HepG2 (cell line): ENCODE measurements around the gene ACSL3. TPM values are rescaled to one million over a fixed set of nuclear protein-coding genes. Genes with fewer than 3 reads are reported as not detected.

Source experiments
- EED ChIP-seq: sonication (generic); formaldehyde crosslinking; IDR thresholded peaks from 2 replicates; pipeline ENCODE4 v1.5.0; 2020; ENCODE audit warnings: mild to moderate bottlenecking, missing genetic modification reagents
- FOSL2 ChIP-seq: sonication (generic); formaldehyde crosslinking; IDR thresholded peaks from 2 replicates; pipeline ENCODE4 v1.4.0; 2020; ENCODE audit warnings: missing genetic modification reagents
- HCFC1 ChIP-seq: fragments of 150-350 bp; IDR thresholded peaks from 2 replicates; pipeline ENCODE4 v1.6.1; 2014; ENCODE audit warnings: low read depth, low read length
- KAT8 ChIP-seq: IDR thresholded peaks from 2 replicates; pipeline ENCODE4 v1.6.1; 2016; ENCODE audit warnings: missing genetic modification reagents, missing compliant biosample characterization
- KLF11 ChIP-seq: IDR thresholded peaks from 2 replicates; pipeline ENCODE4 v1.6.1; 2016; ENCODE audit warnings: missing compliant biosample characterization
- SIX4 ChIP-seq: sonication (generic); formaldehyde crosslinking; IDR thresholded peaks from 2 replicates; pipeline ENCODE4 v1.4.0; 2020; ENCODE audit warnings: missing genetic modification reagents
- ZC3H13 ChIP-seq: sonication (generic); formaldehyde crosslinking; IDR thresholded peaks from 2 replicates; pipeline ENCODE4 v1.8.1; 2023; ENCODE audit warnings: mild to moderate bottlenecking, missing genetic modification reagents, moderate library complexity
- ZNF547 ChIP-seq: sonication (generic); formaldehyde crosslinking; IDR thresholded peaks from 2 replicates; pipeline ENCODE4 v1.5.1; 2020; ENCODE audit warnings: mild to moderate bottlenecking, missing genetic modification reagents
- ZNF562 ChIP-seq: sonication (generic); formaldehyde crosslinking; IDR thresholded peaks from 2 replicates; pipeline ENCODE4 v1.8.0; 2022; ENCODE audit warnings: missing genetic modification reagents, borderline replicate concordance
- ZNF646 ChIP-seq: sonication (generic); formaldehyde crosslinking; IDR thresholded peaks from 2 replicates; pipeline ENCODE4 v1.9.0; 2021; ENCODE audit warnings: mild to moderate bottlenecking, missing genetic modification reagents
- polyA plus RNA-seq, 8 experiments: library from polyadenylated mRNA; depleted of rRNA in 3 of 8; stranded (reverse) in 7 of 8; unstranded in 1 of 8; fragments of >200 nt; fragmentation: Illumina TruSeq in 4 of 8; extraction: Trizol in 4 of 8; gene quantifications; 2 replicates each; pipeline versions ENCODE4 v1.2.1 to v1.2.3, GENCODE V29; 2011 to 2016; ENCODE audit warnings: low read depth in 4 of 8, missing spikeins in 1 of 8, mixed read lengths in 1 of 8; ENCODE audit not compliant: insufficient read depth in 1 of 8
- total RNA-seq, 5 experiments: library from RNA; depleted of rRNA; stranded (reverse); fragments of >200 nt; fragmentation: Illumina TruSeq; extraction: Trizol; gene quantifications; 2 replicates each; pipeline ENCODE4 v1.2.3, GENCODE V29; 2016; ENCODE audit warnings: low read depth in 1 of 5
- TF ChIP-seq, protein P1 (sequence below): sonication (generic); formaldehyde crosslinking; IDR thresholded peaks from 2 replicates; pipeline ENCODE4 v1.5.0; 2020; ENCODE audit warnings: missing genetic modification reagents
- TF ChIP-seq, protein P2 (sequence below): sonication (generic); IDR thresholded peaks from 2 replicates; pipeline ENCODE4 v1.6.1; 2016; ENCODE audit warnings: low read depth, borderline replicate concordance
- TF ChIP-seq, protein P3 (sequence below): sonication (generic); formaldehyde crosslinking; IDR thresholded peaks from 2 replicates; pipeline ENCODE4 v1.5.0; 2020; ENCODE audit warnings: mild to moderate bottlenecking, missing genetic modification reagents, borderline replicate concordance
- TF ChIP-seq, protein P4 (sequence below): IDR thresholded peaks from 2 replicates; pipeline ENCODE4 v1.6.1; 2012; ENCODE audit warnings: inconsistent platforms
- TF ChIP-seq, protein P5 (sequence below): sonication (generic); formaldehyde crosslinking; IDR thresholded peaks from 2 replicates; pipeline ENCODE4 v1.4.0; 2020; ENCODE audit warnings: mild to moderate bottlenecking, missing genetic modification reagents

Gene ACSL3
- total and polyA plus RNA-seq, 2 of the 13 experiments (the other 11 are each of a cell fraction or from before 2014, with no cell fraction given), result 305 to 365 TPM

DNA sequence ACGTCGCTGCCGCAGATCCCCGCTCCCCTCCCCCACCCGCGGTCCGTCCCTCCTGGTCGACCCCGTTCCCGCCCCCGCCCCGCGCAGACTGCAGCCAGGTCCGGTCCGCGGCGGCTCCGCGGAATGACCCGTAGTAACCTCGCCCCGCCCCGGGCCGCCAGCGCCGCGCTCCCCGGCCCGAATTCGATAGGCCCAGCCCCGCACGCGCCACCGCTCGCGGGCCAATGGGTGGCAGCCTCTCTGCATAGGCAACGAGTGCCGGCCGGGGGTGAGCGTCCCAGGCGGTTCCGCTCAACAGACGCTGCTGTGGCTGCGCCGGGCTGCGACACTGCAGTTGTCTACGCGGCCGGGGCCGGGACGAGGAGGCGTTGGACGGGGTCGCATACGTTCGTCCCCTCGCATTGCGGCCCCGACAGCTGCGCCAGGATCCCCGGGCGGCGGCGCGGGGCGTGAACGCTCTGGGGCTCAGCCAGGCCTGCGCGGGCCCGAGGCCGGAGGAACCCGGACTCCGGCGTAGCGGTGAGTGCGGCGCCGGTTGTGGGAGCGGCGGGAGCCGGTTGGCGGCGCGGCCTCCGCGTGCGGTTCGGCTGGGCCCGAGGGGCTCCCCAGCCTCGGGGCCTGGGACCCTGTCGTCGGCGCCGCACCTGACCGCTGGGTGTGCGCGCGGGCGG lies at the start of gene ACSL3 (continued):
- TF ChIP-seq, protein P1, sequence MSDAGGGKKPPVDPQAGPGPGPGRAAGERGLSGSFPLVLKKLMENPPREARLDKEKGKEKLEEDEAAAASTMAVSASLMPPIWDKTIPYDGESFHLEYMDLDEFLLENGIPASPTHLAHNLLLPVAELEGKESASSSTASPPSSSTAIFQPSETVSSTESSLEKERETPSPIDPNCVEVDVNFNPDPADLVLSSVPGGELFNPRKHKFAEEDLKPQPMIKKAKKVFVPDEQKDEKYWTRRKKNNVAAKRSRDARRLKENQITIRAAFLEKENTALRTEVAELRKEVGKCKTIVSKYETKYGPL (CRISPR knock-in tag), result peak; percentile 54
- TF ChIP-seq, protein P2, sequence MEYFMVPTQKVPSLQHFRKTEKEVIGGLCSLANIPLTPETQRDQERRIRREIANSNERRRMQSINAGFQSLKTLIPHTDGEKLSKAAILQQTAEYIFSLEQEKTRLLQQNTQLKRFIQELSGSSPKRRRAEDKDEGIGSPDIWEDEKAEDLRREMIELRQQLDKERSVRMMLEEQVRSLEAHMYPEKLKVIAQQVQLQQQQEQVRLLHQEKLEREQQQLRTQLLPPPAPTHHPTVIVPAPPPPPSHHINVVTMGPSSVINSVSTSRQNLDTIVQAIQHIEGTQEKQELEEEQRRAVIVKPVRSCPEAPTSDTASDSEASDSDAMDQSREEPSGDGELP, result no peak; the same call in 1 of the 2 replicates
- peak; percentile 90; the same call in 1 of the 2 replicates for TF ChIP-seq KLF11
- peak; percentile 29; the same call in 1 of the 2 replicates for TF ChIP-seq ZNF646 (CRISPR knock-in tag)
- TF ChIP-seq EED (CRISPR knock-in tag), result peak; percentile 71; the same call in 1 of the 2 replicates
- TF ChIP-seq FOSL2 (CRISPR knock-in tag), result peak; percentile 72
- peak; percentile 95 for TF ChIP-seq ZNF547 (CRISPR knock-in tag)
- TF ChIP-seq ZC3H13, result peak; percentile 99
- peak; percentile 76 for TF ChIP-seq KAT8 (CRISPR knock-in tag)
- TF ChIP-seq, protein P3, sequence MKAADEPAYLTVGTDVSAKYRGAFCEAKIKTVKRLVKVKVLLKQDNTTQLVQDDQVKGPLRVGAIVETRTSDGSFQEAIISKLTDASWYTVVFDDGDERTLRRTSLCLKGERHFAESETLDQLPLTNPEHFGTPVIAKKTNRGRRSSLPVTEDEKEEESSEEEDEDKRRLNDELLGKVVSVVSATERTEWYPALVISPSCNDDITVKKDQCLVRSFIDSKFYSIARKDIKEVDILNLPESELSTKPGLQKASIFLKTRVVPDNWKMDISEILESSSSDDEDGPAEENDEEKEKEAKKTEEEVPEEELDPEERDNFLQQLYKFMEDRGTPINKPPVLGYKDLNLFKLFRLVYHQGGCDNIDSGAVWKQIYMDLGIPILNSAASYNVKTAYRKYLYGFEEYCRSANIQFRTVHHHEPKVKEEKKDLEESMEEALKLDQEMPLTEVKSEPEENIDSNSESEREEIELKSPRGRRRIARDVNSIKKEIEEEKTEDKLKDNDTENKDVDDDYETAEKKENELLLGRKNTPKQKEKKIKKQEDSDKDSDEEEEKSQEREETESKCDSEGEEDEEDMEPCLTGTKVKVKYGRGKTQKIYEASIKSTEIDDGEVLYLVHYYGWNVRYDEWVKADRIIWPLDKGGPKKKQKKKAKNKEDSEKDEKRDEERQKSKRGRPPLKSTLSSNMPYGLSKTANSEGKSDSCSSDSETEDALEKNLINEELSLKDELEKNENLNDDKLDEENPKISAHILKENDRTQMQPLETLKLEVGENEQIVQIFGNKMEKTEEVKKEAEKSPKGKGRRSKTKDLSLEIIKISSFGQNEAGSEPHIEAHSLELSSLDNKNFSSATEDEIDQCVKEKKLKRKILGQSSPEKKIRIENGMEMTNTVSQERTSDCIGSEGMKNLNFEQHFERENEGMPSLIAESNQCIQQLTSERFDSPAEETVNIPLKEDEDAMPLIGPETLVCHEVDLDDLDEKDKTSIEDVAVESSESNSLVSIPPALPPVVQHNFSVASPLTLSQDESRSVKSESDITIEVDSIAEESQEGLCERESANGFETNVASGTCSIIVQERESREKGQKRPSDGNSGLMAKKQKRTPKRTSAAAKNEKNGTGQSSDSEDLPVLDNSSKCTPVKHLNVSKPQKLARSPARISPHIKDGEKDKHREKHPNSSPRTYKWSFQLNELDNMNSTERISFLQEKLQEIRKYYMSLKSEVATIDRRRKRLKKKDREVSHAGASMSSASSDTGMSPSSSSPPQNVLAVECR (CRISPR knock-in tag), result peak; percentile 98; the same call in 1 of the 2 replicates
- TF ChIP-seq, protein P4, sequence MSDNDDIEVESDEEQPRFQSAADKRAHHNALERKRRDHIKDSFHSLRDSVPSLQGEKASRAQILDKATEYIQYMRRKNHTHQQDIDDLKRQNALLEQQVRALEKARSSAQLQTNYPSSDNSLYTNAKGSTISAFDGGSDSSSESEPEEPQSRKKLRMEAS, result peak; percentile 77
- TF ChIP-seq, protein P5, sequence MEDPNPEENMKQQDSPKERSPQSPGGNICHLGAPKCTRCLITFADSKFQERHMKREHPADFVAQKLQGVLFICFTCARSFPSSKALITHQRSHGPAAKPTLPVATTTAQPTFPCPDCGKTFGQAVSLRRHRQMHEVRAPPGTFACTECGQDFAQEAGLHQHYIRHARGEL, result 0 out of 2 replicates have a peak, but pooled peaks have one; percentile 71
- peak; percentile 59; the same call in 1 of the 2 replicates for TF ChIP-seq ZNF562 (CRISPR knock-in tag)
- 0 out of 2 replicates have a peak, but pooled peaks have one; percentile 19 for TF ChIP-seq HCFC1
- TF ChIP-seq SIX4 (CRISPR knock-in tag), result peak; percentile 35; the same call in 1 of the 2 replicates
